Loucy (cell line): Measurements from ENCODE around the gene GJB4.

ENCODE experiments used
- H2AFZ ChIP-seq: fragments of 200-600 bp; sonication (generic); 2 replicates; pipeline ENCODE4 v1.6.0; 2016; ENCODE audit warnings: antibody characterized with exemption, mild to moderate bottlenecking, low read length, moderate library complexity
- H3F3A ChIP-seq: fragments of 200-600 bp; 2 replicates; pipeline ENCODE4 v1.6.0; 2016; ENCODE audit warnings: antibody characterized with exemption, low read depth, mild to moderate bottlenecking
- H3K27me3 ChIP-seq: fragments of 200-600 bp; sonication (generic); 2 replicates; pipeline ENCODE4 v1.6.1; 2014; ENCODE audit warnings: low read length, mild to moderate bottlenecking; ENCODE audit not compliant: insufficient read depth, poor library complexity, severe bottlenecking
- H3K36me3 ChIP-seq: fragments of 200-600 bp; sonication (generic); 2 replicates; pipeline ENCODE4 v1.6.1; 2016; ENCODE audit warnings: low read length; ENCODE audit not compliant: insufficient read depth
- H3K4me1 ChIP-seq: fragments of 200-600 bp; sonication (generic); 2 replicates; pipeline ENCODE4 v1.5.1; 2014; ENCODE audit warnings: low read length, mild to moderate bottlenecking; ENCODE audit not compliant: insufficient read depth, poor library complexity, severe bottlenecking
- H3K4me2 ChIP-seq: fragments of 200-600 bp; sonication (generic); 2 replicates; pipeline ENCODE4 v1.6.0; 2014; ENCODE audit warnings: antibody characterized with exemption, low read length, low read depth, mild to moderate bottlenecking; ENCODE audit not compliant: poor library complexity, severe bottlenecking
- H3K4me3 ChIP-seq: fragments of 200-600 bp; sonication (generic); 2 replicates; pipeline ENCODE4 v1.5.1; 2014; ENCODE audit warnings: low read length, mild to moderate bottlenecking, mixed read lengths; ENCODE audit not compliant: poor library complexity, severe bottlenecking
- H3K79me2 ChIP-seq: fragments of 200-600 bp; sonication (generic); 2 replicates; pipeline ENCODE4 v1.6.1; 2014; ENCODE audit warnings: low read length; ENCODE audit not compliant: insufficient read depth
- H3K9ac ChIP-seq: fragments of 200-600 bp; sonication (generic); 2 replicates; pipeline ENCODE4 v1.6.0; 2014; ENCODE audit warnings: mild to moderate bottlenecking, low read depth, low read length, moderate library complexity; ENCODE audit not compliant: poor library complexity, severe bottlenecking
- H3K9me2 ChIP-seq: fragments of 200-600 bp; sonication (generic); replicated peaks from 2 replicates; pipeline ENCODE4 v1.6.1; 2016; ENCODE audit warnings: low read depth, low read length, mixed read lengths
- H3K9me3 ChIP-seq: fragments of 200-600 bp; sonication (generic); 2 replicates; pipeline ENCODE4 v1.6.1; 2014; ENCODE audit warnings: mild to moderate bottlenecking, antibody characterized with exemption, low read length, low read depth; ENCODE audit not compliant: insufficient read depth
- H4K20me1 ChIP-seq: fragments of 200-600 bp; sonication (generic); 2 replicates; pipeline ENCODE4 v1.6.0; 2014; ENCODE audit warnings: antibody characterized with exemption, low read length, mild to moderate bottlenecking; ENCODE audit not compliant: insufficient read depth, poor library complexity, severe bottlenecking
- CTCF ChIP-seq: fragments of 200-600 bp; sonication (generic); conservative IDR thresholded peaks from 2 replicates; pipeline ENCODE4 v1.5.1; 2014; ENCODE audit warnings: mild to moderate bottlenecking, antibody characterized with exemption, low read length
- EZH2phosphoT487 ChIP-seq: fragments of 200-600 bp; IDR thresholded peaks from 2 replicates; pipeline ENCODE4 v1.6.1; 2018; ENCODE audit warnings: antibody characterized with exemption, mild to moderate bottlenecking, moderate library complexity, borderline replicate concordance

The GJB4 gene

GRCh38 chr1:34746101-34746500 is 13.4 kb upstream of the GJB4 start:
- Histone ChIP-seq H4K20me1 (no peaks in the 10 kb centered on the region), H2AFZ (no peak overlapping the region), H3K9me2 (no peaks in the 10 kb centered on the region), H3K36me3 (no peaks in the 10 kb centered on the region), H3K9ac (no peak overlapping the region), H3K4me2 (no peak overlapping the region), H3K9me3 (no peaks in the 10 kb centered on the region), H3K4me3 (no peak overlapping the region), H3F3A (no peaks in the 10 kb centered on the region), H3K4me1 (no peaks in the 10 kb centered on the region), H3K27me3 (no peaks in the 10 kb centered on the region), H3K79me2 (no peaks in the 10 kb centered on the region)
- TF ChIP-seq CTCF (no peak), EZH2phosphoT487 (no peak)

- no peaks in the 10 kb centered on the region for H3K79me2 ChIP-seq
- H3K9me3 ChIP-seq, result no peaks in the 10 kb centered on the region
- TF ChIP-seq CTCF (no peak), EZH2phosphoT487 (no peak)
- no peak overlapping the region for H3K4me2 ChIP-seq
- H2AFZ ChIP-seq, result no peak overlapping the region
- no peaks in the 10 kb centered on the region for H3F3A ChIP-seq
- H3K36me3 ChIP-seq, result no peaks in the 10 kb centered on the region
- no peak overlapping the region for H3K4me3 ChIP-seq
- no peaks in the 10 kb centered on the region for H4K20me1 ChIP-seq
- H3K4me1 ChIP-seq, result no peaks in the 10 kb centered on the region
- no peaks in the 10 kb centered on the region for H3K27me3 ChIP-seq
- no peaks in the 10 kb centered on the region for H3K9me2 ChIP-seq
- H3K9ac ChIP-seq, result no peak overlapping the region
These were observed 12.5 kb upstream of the GJB4 start for GRCh38 chr1:34746785-34747637.

GRCh38 chr1:34747638-34747941 is 11.9 kb upstream of the GJB4 start:
- no peaks in the 10 kb centered on the region for H3K9me3 ChIP-seq
- no peaks in the 10 kb centered on the region for H3K27me3 ChIP-seq
- H3K4me1 ChIP-seq, result no peaks in the 10 kb centered on the region
- no peaks in the 10 kb centered on the region for H3F3A ChIP-seq
- no peak overlapping the region for H3K9ac ChIP-seq
- no peak overlapping the region for H3K4me2 ChIP-seq
- TF ChIP-seq EZH2phosphoT487, result no peak
- TF ChIP-seq CTCF, result no peak
- no peak overlapping the region for H2AFZ ChIP-seq
- no peaks in the 10 kb centered on the region for H3K9me2 ChIP-seq
- no peaks in the 10 kb centered on the region for H3K79me2 ChIP-seq
- H3K4me3 ChIP-seq, result no peak overlapping the region
- H4K20me1 ChIP-seq, result no peaks in the 10 kb centered on the region
- H3K36me3 ChIP-seq, result no peaks in the 10 kb centered on the region
